Measurements from ENCODE around the gene H19.

Gene H19

DNA sequence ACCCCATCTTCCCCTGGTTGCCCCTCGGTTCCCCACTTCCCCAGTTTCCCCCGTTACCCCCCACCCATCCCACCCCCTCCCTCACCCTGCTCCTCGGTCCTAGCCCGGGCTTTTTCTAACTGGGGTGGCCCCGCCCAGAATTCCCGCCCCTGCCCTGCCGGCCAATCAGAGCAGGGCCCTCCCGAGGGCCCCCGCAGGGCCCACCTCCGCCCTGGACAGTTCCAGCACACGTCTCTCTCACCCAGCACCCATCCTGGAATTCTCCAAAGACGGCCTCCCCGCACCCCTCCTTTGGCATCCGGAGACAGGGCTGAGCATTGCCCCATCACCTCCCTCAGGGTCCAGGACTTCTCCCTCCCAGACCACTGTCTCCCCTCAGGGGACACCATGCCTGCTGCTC lies at the start of gene H19:
Gene H19 (minus strand): TSS at position 88 of the 400 bp plus-strand sequence.
- no peak for DNase-seq (ENCODE audit: low read depth in 2 of 2)

DNA sequence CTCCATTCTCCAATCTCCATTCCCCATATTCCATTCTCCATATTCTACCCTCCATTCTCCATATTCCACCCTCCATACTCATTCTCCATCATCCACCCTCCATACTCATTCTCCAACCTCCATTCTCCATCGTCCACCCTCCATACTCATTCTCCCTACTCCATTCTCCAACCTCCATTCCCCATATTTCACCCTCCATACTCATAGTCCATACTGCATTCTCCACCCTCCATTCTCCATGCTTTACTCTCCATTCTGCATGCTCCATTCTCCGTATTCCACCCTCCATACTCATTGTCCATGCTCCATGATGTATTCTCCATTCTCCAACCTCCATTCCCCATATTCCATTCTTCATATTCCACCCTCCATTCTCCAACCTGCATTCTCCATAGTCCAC lies 44.3 kb upstream of the H19 start:
- DNase-seq (ENCODE audit: low read depth in 2 of 2): no peak

DNA sequence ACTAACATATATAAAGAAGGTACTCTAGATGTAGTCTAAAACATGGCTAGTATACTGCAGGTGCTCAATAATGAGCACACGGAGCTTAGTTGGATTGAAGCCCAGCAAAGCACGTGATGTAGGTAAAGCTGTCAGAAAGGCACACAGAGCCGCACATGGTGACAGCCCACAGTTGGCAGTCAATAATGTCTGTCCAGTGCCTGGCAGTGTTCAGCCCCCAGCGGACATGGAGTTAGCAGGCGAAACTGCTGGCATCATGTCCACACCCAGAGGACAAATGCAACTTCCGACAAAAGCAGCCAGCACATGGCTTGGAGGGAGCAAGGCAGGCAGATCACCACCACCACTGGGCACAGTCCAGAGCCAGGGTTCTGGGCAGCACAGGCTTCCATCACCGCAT lies 43.5 kb upstream of the H19 start:
- DNase-seq (ENCODE audit: low read depth in 2 of 2): no peak

DNA sequence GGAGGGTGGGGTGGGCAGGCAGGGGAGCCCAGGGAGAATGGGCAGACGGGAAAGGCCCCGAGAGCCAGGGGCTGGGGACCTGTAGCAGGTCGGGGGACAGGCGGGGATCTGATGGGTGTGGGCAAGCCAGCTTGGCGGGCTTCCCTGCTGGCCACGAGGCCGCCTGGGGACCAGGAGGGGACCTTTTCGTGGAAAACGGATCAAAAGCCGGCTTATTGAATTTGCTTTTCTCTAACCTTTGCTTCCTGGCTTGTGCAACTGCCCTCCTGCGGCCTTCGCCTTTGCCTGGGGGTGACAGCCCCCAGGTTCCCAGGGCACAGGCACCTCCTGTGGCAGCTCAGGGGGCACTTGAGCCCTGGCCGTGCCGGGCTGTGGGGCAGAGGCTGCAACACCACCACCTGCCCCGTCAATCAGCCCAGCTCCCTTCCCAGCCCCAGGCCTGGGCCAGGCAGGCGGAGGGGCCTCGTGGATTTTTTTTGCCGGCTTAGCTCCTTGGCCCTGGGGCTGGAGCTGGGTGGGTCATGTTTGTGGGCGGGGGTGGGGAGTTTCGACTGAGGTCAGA lies 41.6 kb upstream of the H19 start:
- DNase-seq (ENCODE audit: low read depth in 2 of 2): no peak

DNA sequence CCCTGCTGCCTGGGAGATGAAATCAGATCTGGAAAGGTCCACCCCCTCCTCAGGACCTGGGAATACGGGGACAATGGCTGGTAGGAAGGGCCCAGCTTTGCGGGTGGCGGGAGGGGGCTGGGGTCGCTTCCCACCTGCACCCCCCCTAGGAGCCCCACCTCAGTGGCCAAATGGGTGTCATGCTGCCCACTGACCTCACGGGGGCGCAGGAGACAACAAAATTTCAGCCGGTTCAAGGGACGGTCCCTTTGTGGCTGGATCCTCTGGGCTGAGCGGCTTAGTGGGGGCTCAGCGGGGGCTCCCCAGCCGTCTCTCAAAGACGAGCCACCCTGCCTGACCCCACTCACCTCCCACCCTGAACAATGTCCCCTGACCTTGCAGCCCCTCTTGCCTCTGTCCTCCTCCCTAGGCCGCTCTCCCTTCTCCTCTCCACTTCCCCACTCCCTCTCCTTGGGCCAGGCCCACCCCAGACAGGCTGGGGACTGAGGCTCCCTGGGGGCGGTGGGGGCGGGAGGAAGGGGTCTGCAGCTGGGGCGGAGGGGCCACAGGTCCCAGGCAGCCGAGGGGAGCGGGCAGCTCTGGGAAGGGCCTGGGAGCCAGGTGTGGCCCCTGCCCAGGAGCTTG lies 39.3 kb upstream of the H19 start:
- no peak for DNase-seq (ENCODE audit: low read depth in 2 of 2)

DNA sequence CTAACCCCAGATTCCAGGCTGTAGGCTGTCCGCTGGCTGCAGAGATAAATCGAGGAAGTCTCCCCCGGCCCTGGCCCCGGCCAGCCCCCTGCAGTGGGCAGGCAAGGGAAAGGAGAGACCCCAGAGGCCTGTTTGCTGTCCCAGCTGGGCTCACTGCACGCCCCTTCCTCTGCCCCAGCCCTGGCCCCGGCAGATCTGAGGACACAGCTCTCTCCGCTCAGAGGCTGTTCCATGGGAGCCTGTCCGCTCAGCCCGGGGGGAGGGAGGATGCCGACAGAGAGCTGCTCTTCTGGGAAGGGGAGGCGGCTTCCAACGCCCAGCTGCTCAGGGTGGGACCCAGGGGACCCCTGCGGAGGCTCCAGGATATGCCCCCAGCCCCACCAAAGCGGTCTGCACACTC lies 37.7 kb upstream of the H19 start:
- DNase-seq (ENCODE audit: low read depth in 2 of 2): no peak

DNA sequence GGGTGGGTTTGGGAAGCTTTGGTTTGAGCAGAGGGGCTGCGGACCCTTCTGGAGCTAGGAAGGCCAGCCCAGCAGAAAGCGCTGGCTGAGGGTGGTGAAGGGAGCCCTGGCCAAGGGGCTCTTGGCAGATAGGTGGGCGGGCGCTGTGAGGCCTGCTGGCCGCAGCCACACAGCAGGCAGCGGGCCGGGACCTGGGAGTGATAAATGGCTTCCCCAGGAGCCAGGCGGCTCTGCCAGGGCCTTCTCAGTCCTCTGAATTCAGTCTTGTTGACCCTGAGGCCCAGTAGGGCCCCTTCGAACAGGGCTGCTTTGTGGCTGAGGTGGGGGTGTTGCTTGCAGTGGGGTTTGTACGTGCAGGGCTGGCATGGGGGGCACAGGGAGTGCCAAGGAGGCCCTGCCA lies 33.4 kb upstream of the H19 start:
- DNase-seq (ENCODE audit: low read depth in 2 of 2): no peak

DNA sequence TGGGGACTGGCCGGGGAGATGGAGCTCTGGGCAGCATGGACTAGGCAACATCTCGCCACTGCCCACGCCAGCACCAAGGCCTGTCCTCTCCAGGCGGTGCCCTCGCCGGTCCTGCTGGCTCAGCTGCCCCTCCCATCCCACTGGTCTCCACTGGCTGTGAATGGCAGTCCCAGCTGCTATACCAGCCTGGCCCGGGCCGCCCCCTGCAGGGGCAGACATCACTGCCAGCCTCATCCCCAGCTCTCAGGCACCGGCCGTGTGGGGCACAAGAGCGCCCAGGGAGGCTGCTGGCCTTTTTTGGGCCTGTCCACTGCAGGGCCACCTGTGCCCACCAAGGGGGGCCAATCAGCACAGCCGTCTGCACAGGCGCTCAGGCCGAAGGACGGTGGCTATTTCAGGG lies 30.1 kb upstream of the H19 start:
- no peak for DNase-seq (ENCODE audit: low read depth in 2 of 2)

DNA sequence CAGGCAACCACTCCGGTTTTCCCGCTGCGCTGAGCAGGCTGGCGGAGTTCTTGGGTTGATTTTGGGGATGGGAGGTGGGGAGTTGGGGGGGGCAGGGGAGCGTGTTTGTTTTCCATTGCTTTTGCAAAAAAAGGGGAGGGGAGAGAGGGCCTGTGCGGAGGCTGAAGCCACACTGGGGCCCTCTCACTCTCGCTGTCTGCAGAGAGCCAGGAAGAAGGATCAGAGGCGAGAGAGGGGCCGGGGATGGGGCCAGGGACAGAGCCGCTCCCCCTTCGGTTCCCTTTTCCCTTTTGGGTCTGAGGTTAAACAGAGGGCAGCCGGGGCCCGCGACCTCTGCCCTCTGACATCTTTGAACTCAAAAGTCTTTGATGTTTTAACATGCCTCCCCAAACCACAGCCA lies 17.4 kb upstream of the H19 start:
- DNase-seq (ENCODE audit: low read depth in 2 of 2): no peak

DNA sequence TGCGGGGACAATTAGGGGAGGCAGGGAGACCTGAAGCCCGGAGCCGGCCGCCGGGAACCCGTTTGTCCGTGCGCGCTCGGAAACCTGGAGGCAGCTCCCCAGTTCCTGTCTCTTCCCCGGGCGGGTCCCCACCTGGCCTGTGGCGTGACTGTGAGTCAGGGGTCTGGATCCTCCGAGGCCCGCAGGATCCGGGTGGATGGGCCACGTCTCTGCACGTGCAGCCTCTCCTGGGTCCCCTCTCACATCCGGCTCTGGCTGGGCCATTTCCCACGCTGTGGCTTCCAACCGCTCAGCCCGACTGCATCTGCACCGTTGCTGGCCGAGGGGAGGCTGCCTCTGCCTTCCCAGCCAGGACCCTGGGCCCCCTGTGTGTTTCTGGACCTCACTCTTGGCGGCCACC lies 14.8 kb upstream of the H19 start:
- DNase-seq (ENCODE audit: low read depth in 2 of 2): no peak

DNA sequence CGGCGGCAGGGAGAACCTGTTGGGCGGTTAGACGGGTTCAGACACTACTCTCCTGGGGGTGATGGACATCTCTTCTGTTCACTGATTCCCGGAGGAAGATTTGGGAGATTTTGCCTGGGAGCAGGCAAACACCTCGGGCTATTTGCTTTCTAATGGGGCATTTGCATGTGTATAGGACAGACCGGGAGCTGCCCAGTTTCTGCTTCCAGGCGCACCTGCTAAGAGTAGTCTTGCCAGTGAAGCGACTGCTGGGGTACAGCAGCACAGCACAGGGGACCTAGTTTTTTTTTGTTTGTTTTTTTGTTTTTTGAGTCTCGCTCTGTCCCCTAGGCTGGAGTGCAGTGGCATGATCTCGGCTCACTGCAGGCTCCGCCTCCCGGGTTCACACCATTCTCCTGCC lies 6.8 kb upstream of the H19 start:
- no peak for DNase-seq (ENCODE audit: low read depth in 2 of 2)

DNA sequence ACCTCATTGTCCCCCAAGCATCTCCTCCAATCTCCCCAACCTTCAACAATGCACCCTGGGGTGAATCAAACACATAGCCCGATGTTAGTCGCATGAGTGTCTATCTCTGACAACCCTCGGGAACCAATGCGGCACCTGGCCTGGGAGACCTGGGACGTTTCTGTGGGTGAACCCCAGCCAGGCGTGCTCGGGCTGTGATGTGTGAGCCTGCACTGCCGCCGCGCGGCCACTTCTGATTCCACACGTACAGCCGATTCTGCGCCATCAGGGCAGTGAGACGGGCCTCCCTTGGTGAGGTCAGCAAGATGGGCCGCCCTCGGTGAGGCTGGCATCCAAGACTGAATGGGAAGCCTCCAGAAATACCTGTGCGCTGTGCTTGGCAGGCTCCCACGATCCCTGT lies 5.2 kb upstream of the H19 start:
- no peak for DNase-seq (ENCODE audit: low read depth in 2 of 2)

DNA sequence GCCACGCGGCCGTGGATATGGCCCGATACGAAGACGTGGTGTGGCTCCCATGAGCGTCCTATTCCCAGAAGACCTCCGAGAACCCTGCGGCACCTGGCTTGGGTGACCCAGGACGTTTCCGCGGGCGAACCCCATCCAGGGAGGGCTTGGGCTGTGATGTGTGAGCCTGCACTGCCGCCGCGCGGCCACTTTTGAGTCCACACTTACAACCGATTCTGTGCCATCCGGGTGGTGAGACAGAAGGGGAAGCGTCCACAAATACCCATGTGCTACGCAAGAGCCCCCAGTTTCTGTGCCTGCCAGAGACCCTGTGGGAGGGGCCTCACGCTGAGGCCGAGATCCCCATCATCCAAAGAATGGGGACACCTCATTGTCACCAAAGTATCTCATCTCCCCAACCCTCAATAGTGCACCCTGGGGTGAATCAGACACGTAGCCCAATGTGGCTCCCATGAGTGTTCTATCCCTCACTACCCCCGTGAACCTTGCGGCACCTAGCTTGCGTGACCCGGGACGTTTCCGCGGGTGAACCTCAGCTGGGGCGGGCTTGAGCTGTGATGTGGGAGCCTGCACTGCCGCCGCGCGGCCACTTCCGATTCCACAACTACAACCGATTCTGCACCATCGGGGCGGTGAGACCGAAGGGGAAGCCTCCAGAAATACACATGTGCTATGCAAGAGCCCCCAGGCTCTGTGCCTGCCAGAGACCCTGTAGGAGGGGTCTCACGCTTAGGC lies 4.6 kb upstream of the H19 start:
- no peak for DNase-seq (ENCODE audit: low read depth in 2 of 2)

DNA sequence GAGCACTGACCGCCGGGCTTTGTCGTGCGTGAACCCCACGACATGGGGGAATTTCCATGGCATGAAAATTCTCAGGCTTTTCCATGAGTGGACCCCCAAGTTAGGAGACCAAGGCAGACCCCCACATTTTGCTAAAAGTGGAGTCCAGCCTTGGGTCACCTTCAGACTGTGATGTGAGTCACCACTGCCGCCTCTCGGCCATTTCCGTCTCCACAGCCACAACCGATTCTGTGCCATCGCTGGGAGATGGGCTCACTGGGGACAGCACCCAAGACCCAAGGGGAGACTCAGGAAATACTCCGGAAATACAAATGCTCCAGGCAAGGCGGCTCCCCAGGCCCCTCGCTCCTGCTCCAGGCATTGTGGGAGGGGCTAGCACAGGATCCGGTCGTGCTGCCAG lies 1.2 kb upstream of the H19 start:
- DNase-seq (ENCODE audit: low read depth in 2 of 2): no peak

DNA sequence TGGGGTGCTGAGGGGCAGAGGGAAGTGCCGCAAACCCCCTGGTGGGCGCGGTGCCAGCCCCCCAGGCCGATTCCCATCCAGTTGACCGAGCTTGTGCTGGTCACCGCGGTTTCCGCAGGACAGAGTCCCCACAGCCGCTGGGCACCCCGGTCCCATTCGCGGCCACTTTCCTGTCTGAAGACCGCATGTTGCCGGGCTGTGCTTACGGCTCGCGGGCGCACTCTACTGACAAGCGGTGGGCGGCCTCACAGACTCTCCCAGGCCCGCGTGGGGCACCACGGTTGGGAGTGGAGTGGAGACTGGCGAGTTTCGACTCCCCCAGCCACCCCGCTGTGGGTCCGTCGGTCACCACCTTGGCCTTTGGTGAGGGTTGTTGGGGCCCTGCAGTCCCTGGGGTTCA lies 648 bp upstream of the H19 start:
- DNase-seq (ENCODE audit: low read depth in 2 of 2): no peak

DNA sequence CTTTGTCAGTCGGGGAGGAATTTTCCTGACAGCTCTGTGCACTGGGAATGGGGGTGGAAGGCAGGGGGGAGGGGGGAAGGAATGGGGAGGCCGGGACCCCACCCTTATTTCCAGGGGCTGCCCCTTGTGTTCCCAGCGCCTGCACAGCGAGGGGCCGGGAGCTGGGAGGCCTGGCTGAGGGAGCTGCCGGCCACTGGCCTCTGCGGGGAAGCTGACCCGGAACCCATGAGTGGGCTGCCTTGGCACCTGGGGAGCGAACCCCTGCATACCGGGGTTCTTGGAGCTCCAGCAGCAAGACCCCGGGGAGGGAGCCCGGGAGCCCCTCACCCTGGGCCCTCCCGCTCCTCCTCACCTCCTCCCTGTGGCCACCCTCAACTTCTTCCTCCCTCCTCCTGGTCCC lies 3.5 kb downstream of the H19 start:
- no peak for DNase-seq (ENCODE audit: low read depth in 2 of 2)

DNA sequence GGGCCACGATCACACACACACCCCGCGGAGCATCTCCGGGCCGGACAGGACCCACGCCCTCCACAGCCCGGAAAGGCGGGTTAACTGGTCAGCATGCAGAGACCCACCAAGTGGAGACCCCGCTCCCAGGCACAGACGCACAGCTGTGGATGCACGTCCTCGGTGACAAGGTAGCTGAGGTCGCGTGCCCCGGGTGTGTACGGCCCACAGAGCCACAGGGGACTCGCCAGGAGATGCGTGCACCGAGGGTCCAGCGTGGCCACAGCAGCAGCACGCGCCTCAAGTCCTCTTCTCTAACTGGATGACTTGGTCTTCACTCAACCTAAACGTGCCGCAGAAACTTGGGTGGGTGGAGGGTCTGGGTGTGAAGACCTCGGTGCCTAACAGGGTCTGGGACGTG lies 5.5 kb downstream of the H19 start:
- no peak for DNase-seq (ENCODE audit: low read depth in 2 of 2)

DNA sequence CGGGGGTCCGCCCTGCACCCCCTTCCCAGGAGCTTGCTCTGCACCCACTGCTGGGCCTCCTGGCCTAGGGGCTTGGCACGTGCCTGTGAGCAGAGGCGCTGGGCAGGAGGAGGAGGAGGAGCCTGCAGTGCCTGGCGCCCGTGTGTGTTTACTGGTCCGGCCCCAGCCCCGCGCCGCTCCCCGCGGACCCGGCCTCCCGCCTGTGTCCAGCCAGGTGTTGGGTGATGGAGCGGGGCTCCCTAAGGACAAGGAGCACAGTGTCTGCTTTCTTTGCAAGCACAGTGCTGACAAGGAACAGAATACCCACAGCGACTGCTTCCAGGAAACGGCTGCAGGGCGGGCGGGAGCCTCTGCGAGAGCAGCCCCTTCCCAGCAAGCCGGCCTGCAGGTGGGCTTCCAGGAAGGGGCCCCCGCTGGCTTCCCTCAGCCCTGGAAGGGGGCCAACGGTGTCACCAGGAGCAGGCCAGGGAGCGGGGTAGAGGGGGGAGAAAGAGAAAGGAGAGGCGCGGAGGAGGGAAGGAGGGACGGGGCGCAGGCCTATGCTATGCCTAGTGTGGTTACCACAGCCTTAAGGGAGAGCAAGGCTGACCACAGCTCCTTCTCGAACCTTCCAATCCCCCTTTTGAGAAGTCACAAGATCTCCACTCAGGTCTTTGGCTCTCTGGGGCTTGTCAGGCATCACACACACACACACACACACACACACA lies 6.6 kb downstream of the H19 start:
- DNase-seq (ENCODE audit: low read depth in 2 of 2): no peak

DNA sequence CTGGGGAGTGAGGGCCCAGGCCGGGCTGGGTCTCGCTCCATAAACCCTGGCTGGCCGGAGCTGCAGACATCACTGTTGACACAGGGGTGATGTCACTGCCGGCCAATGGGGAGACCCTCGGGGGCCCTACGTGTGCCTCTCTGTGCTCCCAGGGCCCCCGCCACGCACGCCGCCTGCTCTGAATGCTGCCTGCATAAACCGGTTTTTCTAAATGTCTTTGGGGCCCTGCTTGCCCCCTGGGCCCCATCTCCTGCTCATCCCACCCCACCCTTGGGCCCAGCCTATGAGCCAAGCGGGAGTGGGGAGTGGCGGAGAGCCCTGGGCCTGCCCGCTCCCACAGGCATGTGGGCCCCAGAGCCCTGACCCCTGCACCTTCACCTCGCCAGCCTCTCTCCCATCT lies 7.7 kb downstream of the H19 start:
- DNase-seq (ENCODE audit: low read depth in 2 of 2): no peak

DNA sequence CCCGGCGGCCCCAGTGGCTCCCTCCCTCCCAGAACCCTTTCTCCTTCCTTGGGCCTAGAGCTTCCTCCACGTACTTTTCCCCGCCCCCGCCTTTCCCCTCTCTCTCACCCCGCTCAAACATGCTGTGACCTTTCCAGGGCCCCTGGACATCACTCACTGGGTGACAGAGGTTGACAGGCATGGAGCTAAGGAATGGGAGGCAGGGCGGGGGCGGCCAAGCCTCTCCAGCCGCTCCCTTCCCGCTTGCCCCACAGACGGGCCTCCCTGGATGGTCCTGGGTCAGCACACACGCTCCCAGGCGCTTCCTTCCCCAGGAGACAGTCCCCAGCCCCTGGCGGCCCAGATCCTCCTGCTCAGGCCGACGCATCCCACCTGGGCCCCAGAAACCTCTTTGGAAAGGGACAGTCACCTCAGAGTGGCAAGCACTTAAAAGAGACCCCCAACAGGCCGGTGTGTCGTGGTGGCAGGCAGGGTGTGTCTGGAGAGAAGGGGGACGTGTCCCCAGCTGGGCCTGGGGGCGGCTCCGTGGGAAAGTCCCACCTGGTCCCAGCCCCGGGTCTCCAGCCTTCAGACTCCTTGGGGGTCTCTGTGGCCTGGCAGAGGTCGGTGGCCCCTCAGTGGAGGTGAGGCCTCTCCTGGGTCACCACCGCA lies 8.8 kb downstream of the H19 start:
- DNase-seq (ENCODE audit: low read depth in 2 of 2): no peak

DNA sequence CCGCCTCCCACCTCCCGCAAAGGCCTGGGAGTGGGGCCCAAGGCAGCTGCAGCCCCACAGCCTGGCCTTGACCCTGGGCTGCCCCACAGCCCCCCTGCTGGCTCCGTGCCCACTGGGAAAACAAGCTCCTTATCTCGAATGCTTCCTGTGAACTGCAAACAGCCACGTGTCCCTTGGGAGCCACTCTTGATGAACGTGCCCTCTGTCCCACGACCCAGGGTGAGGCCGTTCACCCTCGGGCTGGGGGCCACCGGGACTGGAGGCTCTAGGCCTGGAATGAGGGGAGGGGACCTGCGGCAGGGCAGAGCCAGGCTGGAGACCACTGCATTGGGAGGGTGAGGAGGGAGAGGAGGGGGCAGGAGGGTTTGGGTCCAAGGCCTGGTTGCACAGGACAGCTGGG lies 9.5 kb downstream of the H19 start:
- DNase-seq (ENCODE audit: low read depth in 2 of 2): no peak

DNA sequence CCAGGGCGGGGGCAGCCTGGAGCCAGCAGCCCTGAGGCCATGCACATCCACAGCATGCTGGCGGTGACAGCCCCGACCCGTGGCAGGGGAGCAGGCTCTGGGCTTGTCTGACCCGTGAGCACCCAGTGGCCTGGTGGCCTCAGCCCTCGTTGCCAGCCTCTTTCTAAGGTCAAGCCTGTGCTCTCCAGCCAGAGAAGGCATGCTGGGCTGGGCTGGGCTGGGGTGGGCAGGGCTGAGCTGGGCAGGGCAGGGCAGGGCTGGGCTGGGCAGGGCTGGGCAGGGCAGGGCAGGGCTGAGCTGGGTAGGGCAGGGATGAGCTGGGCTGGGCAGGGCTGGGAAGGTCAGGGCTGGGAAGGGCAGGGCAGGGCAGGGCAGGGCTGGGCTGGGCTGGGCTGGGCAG lies 10.6 kb downstream of the H19 start:
- DNase-seq (ENCODE audit: low read depth in 2 of 2): no peak

DNA sequence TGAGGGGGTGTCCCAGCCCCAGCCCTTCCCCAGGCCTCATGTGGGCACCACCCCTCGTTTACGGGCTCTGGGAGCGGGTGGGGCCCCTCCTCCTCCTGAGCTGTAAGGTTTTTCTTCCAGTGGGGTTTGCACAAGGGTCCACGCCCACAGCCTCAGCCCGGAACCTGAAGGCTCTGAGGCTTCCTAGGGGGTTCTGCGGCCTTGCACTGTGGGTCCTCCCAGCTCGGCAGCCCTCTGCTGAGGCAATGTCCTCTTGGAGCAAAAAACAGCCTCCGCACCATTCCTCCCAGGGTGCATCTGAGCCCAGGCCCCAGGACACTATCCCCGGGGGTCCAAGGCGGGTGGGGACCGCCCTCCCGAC lies 14.1 kb downstream of the H19 start:
- no peak for DNase-seq (ENCODE audit: low read depth in 2 of 2)

Data from stimulated activated CD4-positive, alpha-beta T cell treated with anti-CD3 and anti-CD28 coated beads, Interleukin-1b, Interleukin-23, amount 100 ng/mL, for 4 hours (primary cell).